NAMALWA (cell line): ENCODE data around the gene DPM3.
"Not testable (repeated sequence)": the region's sequence is repeated elsewhere in the genome, so short reads cannot be mapped to it uniquely, and the experiment has no call there.

Experiments
- DNase-seq: peaks from one replicate; pipeline ENCODE4 v3.0.0-alpha.2; 2015; ENCODE audit warnings: low spot score

The DPM3 gene

GRCh38 chr1:155125511-155125945 lies 14.8 kb downstream of the DPM3 start:
- no peak for DNase-seq

- no peak for DNase-seq
Measured at GRCh38 chr1:155124503-155125463, 15.5 kb downstream of the DPM3 start.

DNA sequence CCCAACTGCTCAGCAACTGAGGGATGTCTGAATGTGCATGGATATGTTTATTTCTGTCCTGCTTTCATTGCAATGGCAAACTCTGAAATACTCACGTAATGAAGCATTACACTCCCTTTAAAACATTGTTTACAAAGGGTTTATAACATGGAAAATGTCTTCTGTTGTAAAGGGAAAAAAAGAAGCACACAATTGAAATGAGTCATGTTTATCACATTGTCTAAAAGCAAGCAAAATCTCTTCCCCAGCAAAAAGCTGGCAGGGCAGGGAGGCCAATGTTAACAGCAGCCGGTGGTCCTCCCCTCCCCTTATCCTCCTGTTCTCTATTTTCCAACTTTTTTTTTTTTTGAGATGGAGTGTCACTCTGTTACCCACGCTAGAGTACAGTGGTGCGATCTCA lies 16.5 kb downstream of the DPM3 start:
- DNase-seq = no peak

DNA sequence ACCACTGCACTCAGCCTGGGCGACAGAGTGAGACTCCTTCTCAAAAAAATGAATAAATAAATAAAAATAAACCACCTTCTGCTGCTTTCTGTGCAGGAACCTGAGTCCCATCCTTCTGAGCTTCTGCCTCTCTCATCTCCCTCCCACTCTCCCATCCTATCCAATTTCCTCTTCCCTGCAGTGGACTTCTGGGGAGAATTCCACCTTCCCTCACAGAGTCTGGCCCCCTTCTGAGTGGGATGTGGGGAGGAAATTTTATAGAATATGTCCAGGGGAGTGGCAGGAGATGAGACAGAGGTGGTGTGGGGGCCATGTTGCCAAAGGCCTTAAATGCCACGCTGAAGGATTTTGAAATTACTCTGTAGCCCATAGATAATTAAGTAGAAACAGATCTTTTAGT lies 18.0 kb downstream of the DPM3 start:
- DNase-seq = no peak

GRCh38 chr1:155121249-155121648 lies 19.1 kb downstream of the DPM3 start:
- no peak for DNase-seq

DNA sequence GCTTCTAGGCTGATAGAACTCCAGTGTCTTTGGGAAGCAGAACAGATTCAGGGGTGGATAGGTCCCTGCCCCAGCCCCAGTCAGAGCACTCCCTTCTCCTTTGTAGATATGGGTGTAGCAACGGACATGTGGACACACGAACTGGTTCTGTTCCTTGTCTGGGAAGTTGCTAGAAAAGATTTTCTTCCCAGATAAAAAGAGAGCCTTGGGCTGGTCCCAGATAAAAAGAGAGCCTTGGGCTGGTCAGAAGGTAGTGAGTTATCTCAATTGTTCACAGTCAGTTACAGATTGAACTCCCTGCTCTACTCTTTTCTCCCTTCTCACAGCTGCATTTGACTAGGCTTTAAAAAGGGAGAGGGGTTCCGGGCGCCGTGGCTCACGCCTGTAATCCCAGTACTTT lies 20.1 kb downstream of the DPM3 start:
- DNase-seq = no peak

DNA sequence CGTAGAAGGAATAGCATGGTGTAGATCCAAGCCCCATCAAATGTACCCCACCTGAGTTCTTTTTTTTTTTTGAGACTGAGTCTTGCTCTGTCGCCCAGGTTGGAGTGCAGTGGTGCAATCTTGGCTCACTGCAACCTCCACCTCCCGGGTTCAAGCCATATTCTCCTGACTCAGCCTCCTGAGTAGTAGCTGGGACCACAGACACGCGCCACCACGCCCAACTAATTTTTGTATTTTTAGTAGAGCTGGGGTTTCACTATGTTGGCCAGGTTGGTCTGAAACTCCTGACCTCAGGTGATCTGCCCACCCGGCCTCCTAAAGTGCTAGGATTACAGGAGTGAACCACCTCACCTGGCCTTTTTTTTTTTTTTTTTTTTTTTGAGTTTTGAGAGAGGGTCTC lies 22.2 kb downstream of the DPM3 start:
- DNase-seq = not testable (repeated sequence)

- DNase-seq = no peak
Measured at GRCh38 chr1:155117610-155118009, 22.7 kb downstream of the DPM3 start.

- DNase-seq = no peak
Measured at GRCh38 chr1:155116113-155116764, 24.1 kb downstream of the DPM3 start.

- no peak for DNase-seq
Measured at GRCh38 chr1:155113450-155113980, 26.8 kb downstream of the DPM3 start.

- DNase-seq = no peak
Measured at GRCh38 chr1:155110826-155111225, 29.5 kb downstream of the DPM3 start.

DNA sequence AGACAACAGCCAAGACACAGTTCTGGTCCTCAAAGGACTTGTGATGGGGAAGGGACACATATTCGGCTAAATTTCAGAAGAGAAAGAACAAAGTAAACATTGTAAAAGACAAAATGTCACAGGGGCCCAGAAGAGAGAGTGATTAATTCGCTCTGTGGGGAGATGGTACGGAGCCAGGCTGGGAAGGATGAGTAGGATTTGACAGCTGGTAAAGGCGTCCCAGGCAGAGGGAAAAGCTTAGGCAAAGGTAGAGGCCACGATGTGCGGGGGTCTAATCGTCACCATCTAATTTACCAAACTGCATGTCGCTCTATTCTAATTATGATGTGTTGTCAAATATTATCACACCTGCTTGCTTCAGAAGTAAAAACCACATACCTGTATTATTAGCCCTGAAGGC lies 29.9 kb downstream of the DPM3 start:
- DNase-seq = no peak

GRCh38 chr1:155108296-155108695 lies 32.0 kb downstream of the DPM3 start:
- DNase-seq = no peak

- DNase-seq = no peak
Measured at GRCh38 chr1:155107309-155108264, 32.7 kb downstream of the DPM3 start.

GRCh38 chr1:155106862-155107261 lies 33.5 kb downstream of the DPM3 start:
- no peak for DNase-seq

DNA sequence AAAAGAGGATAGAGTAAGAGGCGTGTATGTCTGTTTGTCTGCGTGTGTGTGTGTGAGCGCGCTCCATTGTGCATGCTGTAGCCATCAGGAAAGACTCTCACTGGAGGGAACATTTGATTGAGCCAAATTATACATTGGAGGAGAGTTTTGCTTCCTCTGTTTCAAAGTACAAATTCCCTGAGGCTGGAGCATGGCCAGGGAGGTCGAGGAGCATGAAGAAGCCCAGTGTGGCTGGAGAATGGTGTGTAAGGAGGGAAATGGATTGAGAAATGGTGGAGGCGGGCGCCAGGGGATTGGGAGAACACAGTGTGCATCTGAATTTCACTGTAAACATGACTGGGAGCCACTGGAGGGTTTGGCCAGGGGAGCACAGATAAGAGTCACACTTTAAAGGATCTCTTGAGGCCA lies 34.7 kb downstream of the DPM3 start:
- no peak for DNase-seq

DNA sequence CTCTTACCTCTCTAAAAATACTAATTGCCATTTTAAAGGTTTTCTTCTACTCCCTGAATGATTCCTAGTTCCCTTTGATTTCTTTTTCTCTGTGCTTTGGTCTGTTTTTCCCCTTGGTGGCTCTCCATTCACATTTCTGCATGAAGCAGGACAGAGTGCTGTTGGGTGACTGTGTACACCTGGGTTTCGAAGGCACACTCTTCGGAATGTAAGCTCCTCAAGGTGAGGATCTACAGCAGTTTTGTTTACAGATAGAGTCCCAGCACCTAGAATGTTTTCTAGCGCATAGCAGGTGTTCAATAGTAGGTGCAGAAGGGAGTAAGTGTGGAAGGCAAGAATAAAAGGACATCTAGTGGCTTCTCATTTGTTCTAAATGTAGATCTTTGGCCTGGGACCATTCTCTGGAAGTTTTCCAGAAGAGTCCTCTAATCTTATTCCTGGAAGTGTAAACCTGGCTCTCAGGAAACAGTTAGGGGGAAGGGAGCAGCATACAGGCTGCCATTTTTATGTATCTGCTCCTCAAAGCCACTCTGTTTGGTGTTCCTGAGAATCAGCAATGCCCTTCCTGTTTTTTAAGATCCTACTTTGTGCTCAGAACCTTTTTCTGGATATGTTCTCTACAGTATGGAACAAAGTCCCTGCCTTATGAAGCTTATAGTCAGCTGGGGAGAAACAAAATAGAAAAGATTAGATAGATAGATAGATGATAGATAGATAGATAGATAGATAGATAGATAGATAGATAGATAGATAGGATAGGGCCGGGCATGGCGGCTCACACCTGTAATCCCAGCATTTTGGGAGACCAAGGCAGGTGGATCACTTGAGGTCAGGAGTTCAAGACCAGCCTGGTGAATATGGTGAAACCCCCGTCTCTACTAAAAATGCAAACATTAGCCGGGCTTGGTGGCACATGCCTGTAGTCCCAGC lies 35.5 kb downstream of the DPM3 start:
- no peak for DNase-seq

- no peak for DNase-seq
Measured at GRCh38 chr1:155103325-155103724, 37.0 kb downstream of the DPM3 start.

DNA sequence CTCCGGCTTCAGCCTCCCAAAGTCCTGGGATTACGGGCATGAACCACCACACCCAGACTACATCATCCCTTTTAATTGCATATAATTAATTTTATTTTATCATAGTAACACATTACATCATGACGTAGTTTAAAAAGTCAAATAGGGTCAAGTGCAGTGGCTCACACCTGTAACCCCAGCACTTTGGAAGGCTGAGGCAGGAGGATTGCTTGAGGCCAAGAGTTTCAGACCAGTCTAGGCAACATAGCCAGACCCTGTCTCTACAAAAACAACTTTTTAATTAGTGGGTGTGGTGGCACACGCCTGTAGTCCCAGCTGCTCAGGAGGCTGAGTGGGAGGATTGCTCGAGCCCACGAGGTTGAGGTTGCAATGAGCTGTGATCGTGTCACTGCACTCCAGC lies 41.0 kb downstream of the DPM3 start:
- no peak for DNase-seq

DNA sequence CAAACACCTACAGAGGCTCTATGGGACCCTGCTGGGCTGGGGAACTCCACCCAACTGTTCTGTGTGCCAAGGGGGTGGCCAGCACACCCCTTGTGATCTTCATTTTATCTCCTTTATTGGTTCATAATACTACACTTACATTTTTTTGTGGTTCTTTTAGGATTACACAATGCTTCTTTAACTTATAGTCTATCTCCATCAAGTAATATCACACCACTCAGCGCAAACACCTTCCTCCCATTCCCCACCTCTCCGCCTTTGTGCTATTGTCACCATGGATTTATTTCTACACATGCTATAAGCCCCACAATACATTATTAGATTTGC lies 45.7 kb downstream of the DPM3 start:
- no peak for DNase-seq
